ENCODE results near the gene ACOT11.
"Not testable (repeated sequence)": the region's sequence is repeated elsewhere in the genome, so short reads cannot be mapped to it uniquely, and the experiment has no call there.

Gene ACOT11

GRCh38 chr1:54532033-54532432 lies 16.0 kb upstream of the ACOT11 start:
- no peak for TF ChIP-seq ZNF8 (CRISPR knock-in tag; IDR thresholded peaks at IDR 0.05)
- no peak for TF ChIP-seq CSDC2 (CRISPR knock-in tag; IDR thresholded peaks at IDR 0.05)
- TF ChIP-seq, protein P1, sequence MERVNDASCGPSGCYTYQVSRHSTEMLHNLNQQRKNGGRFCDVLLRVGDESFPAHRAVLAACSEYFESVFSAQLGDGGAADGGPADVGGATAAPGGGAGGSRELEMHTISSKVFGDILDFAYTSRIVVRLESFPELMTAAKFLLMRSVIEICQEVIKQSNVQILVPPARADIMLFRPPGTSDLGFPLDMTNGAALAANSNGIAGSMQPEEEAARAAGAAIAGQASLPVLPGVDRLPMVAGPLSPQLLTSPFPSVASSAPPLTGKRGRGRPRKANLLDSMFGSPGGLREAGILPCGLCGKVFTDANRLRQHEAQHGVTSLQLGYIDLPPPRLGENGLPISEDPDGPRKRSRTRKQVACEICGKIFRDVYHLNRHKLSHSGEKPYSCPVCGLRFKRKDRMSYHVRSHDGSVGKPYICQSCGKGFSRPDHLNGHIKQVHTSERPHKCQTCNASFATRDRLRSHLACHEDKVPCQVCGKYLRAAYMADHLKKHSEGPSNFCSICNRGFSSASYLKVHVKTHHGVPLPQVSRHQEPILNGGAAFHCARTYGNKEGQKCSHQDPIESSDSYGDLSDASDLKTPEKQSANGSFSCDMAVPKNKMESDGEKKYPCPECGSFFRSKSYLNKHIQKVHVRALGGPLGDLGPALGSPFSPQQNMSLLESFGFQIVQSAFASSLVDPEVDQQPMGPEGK (CRISPR knock-in tag; IDR thresholded peaks at IDR 0.05; ENCODE audit: borderline replicate concordance): no peak
- TF ChIP-seq ZFP3 (CRISPR knock-in tag; IDR thresholded peaks at IDR 0.05): no peak
- no peak for TF ChIP-seq RARB (CRISPR knock-in tag; IDR thresholded peaks at IDR 0.05)
- no peak for TF ChIP-seq OSR1 (CRISPR knock-in tag; IDR thresholded peaks at IDR 0.05)
- no peak for TF ChIP-seq ZC3H10 (CRISPR knock-in tag; IDR thresholded peaks at IDR 0.05)
- TF ChIP-seq ISL1 (CRISPR knock-in tag; IDR thresholded peaks at IDR 0.05): no peak
- TF ChIP-seq, protein P2, sequence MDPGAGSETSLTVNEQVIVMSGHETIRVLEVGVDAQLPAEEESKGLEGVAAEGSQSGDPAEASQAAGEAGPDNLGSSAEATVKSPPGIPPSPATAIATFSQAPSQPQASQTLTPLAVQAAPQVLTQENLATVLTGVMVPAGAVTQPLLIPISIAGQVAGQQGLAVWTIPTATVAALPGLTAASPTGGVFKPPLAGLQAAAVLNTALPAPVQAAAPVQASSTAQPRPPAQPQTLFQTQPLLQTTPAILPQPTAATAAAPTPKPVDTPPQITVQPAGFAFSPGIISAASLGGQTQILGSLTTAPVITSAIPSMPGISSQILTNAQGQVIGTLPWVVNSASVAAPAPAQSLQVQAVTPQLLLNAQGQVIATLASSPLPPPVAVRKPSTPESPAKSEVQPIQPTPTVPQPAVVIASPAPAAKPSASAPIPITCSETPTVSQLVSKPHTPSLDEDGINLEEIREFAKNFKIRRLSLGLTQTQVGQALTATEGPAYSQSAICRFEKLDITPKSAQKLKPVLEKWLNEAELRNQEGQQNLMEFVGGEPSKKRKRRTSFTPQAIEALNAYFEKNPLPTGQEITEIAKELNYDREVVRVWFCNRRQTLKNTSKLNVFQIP (CRISPR knock-in tag; IDR thresholded peaks at IDR 0.05; ENCODE audit: borderline replicate concordance, low read depth): no peak
- ATAC-seq: no peak

GRCh38 chr1:54536656-54537055 lies 11.4 kb upstream of the ACOT11 start:
- ATAC-seq: not testable (repeated sequence)

DNA sequence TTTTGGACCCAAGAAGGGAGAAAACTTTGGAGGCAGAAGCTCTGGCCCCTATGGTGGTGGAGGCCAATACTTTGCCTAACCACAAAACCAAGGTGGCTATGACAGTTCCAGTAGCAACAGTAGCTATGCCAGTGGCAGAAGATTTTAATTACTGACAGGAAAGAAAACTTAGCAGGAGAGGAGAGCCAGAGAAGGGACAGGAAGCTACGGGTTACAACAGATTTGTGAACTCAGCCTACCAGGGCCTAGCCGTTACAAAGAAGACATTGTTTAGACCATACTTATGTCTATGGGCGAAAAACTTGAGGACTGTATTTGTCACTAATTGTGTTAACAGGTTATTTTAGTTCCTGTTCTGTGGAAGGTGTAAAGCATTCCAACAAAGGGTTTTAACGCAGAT lies 10.4 kb upstream of the ACOT11 start:
- ATAC-seq: no peak
- TF ChIP-seq RARB (CRISPR knock-in tag; IDR thresholded peaks at IDR 0.05): no peak
- no peak for TF ChIP-seq ZFP3 (CRISPR knock-in tag; IDR thresholded peaks at IDR 0.05)
- TF ChIP-seq ESRRG (CRISPR knock-in tag; IDR thresholded peaks at IDR 0.05): no peak
- no peak for TF ChIP-seq ZNF565 (CRISPR knock-in tag; conservative IDR thresholded peaks at IDR 0.05; ENCODE audit: low read depth)
- no peak for TF ChIP-seq TCF4 (CRISPR knock-in tag; IDR thresholded peaks at IDR 0.05; ENCODE audit: borderline replicate concordance)
- TF ChIP-seq, protein P3, sequence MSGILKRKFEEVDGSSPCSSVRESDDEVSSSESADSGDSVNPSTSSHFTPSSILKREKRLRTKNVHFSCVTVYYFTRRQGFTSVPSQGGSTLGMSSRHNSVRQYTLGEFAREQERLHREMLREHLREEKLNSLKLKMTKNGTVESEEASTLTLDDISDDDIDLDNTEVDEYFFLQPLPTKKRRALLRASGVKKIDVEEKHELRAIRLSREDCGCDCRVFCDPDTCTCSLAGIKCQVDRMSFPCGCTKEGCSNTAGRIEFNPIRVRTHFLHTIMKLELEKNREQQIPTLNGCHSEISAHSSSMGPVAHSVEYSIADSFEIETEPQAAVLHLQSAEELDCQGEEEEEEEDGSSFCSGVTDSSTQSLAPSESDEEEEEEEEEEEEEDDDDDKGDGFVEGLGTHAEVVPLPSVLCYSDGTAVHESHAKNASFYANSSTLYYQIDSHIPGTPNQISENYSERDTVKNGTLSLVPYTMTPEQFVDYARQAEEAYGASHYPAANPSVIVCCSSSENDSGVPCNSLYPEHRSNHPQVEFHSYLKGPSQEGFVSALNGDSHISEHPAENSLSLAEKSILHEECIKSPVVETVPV (CRISPR knock-in tag; IDR thresholded peaks at IDR 0.05): no peak
- TF ChIP-seq, protein P4, sequence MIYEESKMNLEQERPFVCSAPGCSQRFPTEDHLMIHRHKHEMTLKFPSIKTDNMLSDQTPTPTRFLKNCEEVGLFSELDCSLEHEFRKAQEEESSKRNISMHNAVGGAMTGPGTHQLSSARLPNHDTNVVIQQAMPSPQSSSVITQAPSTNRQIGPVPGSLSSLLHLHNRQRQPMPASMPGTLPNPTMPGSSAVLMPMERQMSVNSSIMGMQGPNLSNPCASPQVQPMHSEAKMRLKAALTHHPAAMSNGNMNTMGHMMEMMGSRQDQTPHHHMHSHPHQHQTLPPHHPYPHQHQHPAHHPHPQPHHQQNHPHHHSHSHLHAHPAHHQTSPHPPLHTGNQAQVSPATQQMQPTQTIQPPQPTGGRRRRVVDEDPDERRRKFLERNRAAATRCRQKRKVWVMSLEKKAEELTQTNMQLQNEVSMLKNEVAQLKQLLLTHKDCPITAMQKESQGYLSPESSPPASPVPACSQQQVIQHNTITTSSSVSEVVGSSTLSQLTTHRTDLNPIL (CRISPR knock-in tag; IDR thresholded peaks at IDR 0.05; ENCODE audit: low read depth): no peak
- no peak for TF ChIP-seq ZNF70 (CRISPR knock-in tag; IDR thresholded peaks at IDR 0.05)

DNA sequence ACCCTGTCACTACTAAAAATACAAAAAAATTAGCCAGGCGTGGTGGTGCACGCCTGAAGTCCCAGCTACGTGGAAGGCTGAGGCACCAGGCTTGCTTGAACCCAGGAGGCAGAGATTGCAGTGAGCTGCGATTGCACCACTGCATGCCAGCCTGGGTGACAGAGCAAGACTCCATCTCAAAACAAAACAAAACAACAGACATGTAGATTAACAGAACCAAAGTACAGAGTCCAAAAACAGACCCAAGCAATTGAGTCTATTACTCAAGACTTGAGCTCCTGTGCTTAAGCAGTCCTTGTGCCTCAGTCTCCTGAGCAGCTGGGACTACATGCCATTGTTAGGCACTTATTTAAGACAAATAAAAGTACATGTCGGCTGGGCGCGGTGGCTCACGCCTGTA lies 9.5 kb upstream of the ACOT11 start:
- TF ChIP-seq ZNF565 (CRISPR knock-in tag; conservative IDR thresholded peaks at IDR 0.05; ENCODE audit: low read depth) (no peak), ZC3H10 (CRISPR knock-in tag; IDR thresholded peaks at IDR 0.05) (no peak), RARB (CRISPR knock-in tag; IDR thresholded peaks at IDR 0.05) (no peak), ZFP30 (CRISPR knock-in tag; IDR thresholded peaks at IDR 0.05) (no peak), OSR1 (CRISPR knock-in tag; IDR thresholded peaks at IDR 0.05) (no peak), SNAI2 (CRISPR knock-in tag; IDR thresholded peaks at IDR 0.05) (no peak), ARNTL (CRISPR knock-in tag; IDR thresholded peaks at IDR 0.05; ENCODE audit: borderline replicate concordance, low read depth) (no peak), GLIS3 (CRISPR knock-in tag; IDR thresholded peaks at IDR 0.05) (no peak), TOX (CRISPR knock-in tag; IDR thresholded peaks at IDR 0.05; ENCODE audit: borderline replicate concordance) (no peak), ZFP3 (CRISPR knock-in tag; IDR thresholded peaks at IDR 0.05) (no peak)
- TF ChIP-seq, protein P4 (CRISPR knock-in tag; IDR thresholded peaks at IDR 0.05; ENCODE audit: low read depth): no peak
- TF ChIP-seq, protein P1 (CRISPR knock-in tag; IDR thresholded peaks at IDR 0.05; ENCODE audit: borderline replicate concordance): no peak
- TF ChIP-seq, protein P5, sequence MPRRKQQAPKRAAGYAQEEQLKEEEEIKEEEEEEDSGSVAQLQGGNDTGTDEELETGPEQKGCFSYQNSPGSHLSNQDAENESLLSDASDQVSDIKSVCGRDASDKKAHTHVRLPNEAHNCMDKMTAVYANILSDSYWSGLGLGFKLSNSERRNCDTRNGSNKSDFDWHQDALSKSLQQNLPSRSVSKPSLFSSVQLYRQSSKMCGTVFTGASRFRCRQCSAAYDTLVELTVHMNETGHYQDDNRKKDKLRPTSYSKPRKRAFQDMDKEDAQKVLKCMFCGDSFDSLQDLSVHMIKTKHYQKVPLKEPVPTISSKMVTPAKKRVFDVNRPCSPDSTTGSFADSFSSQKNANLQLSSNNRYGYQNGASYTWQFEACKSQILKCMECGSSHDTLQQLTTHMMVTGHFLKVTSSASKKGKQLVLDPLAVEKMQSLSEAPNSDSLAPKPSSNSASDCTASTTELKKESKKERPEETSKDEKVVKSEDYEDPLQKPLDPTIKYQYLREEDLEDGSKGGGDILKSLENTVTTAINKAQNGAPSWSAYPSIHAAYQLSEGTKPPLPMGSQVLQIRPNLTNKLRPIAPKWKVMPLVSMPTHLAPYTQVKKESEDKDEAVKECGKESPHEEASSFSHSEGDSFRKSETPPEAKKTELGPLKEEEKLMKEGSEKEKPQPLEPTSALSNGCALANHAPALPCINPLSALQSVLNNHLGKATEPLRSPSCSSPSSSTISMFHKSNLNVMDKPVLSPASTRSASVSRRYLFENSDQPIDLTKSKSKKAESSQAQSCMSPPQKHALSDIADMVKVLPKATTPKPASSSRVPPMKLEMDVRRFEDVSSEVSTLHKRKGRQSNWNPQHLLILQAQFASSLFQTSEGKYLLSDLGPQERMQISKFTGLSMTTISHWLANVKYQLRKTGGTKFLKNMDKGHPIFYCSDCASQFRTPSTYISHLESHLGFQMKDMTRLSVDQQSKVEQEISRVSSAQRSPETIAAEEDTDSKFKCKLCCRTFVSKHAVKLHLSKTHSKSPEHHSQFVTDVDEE (CRISPR knock-in tag; IDR thresholded peaks at IDR 0.05): no peak
- TF ChIP-seq, protein P2 (CRISPR knock-in tag; IDR thresholded peaks at IDR 0.05; ENCODE audit: borderline replicate concordance, low read depth): no peak
- ATAC-seq: no peak
